ENCODE measurements around the gene POPDC2.
"Not testable (repeated sequence)": the region's sequence is repeated elsewhere in the genome, so short reads cannot be mapped to it uniquely, and the experiment has no call there.

POPDC2 gene

GRCh38 chr3:119678209-119678608 is 17.8 kb upstream of the POPDC2 start:
- H3K4me1 Mint-ChIP-seq (ENCODE audit: low read depth): peaks cover 29% of the 10 kb centered on the region
- not testable (repeated sequence) for H3K27me3 Mint-ChIP-seq, H3K9me3 Mint-ChIP-seq, H3K4me3 Mint-ChIP-seq
- H3K36me3 Mint-ChIP-seq (ENCODE audit: low read depth): peaks cover 36% of the 10 kb centered on the region
- H3K27ac Mint-ChIP-seq: peak overlapping the region; percentile 99
- intact Hi-C loops (cut with micrococcal nuclease): loop anchor here (5.0 to 10.0 kb wide), 4 partner anchors 41 to 213 kb away; partner anchors contain the start of genes POGLUT1 and TMEM39A

GRCh38 chr3:119677641-119677934 is 17.2 kb upstream of the POPDC2 start:
- H3K36me3 Mint-ChIP-seq (ENCODE audit: low read depth): peaks cover 43% of the 10 kb centered on the region
- peak overlapping the region; percentile 99 for H3K27ac Mint-ChIP-seq
- peak overlapping the region; percentile 94 for H3K4me3 Mint-ChIP-seq
- intact Hi-C loops (cut with micrococcal nuclease): loop anchor here (1.0 to 10.0 kb wide), 6 partner anchors 40 to 213 kb away; partner anchors contain the start of genes POGLUT1, TIMMDC1 and TMEM39A
- no peaks in the 10 kb centered on the region for H3K27me3 Mint-ChIP-seq
- peaks cover 34% of the 10 kb centered on the region for H3K4me1 Mint-ChIP-seq (ENCODE audit: low read depth)
- no peaks in the 10 kb centered on the region for H3K9me3 Mint-ChIP-seq

DNA sequence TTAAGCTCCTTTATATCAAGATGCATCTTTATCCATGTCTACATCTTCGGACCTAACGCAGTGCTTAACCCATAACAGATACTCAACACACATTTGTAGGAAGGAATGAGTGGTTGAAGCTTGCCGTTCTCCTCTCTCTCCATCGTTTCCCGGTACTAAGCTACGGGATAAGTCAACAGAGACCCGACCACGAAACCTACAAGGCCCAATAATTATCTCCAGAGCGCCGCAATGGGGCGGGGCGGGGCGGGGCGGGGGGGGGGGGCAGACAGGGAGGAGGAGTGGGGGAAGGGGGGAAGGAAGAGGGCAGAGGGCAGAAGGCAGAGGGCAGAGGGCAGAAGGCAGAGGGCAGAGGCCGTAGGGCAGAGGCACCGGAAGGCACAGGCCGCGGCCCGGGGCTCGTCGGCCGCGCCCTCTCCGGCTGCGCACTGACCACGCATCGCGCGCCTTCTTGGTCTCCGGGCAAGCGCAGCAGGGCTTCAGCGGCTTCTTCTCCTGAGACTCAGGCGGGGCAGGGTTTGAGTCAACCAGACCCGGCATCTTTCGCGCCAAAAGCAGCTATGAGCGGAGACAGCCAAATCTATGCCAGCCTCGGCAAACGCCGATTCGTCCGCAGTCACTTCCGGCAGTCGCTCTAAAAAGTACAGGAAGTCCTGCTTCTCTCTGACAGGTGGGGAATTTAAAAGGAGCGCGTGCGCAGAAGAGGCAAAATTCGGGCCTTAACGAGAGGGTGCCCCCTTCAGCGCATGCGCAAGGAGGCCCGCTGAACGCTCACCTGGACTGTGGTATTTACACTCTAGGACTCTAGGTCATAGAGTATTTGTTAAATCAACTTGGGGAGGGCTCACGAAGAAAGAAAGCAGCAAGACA is 16.6 kb upstream of the POPDC2 start, which contains the start of gene COX17:
Gene COX17 (minus strand): TSS at position 636 of the 870 bp plus-strand sequence. CDS start 96 bp downstream, at position 540.
- Mint-ChIP-seq H3K27me3 (no peaks in the 10 kb centered on the region), H3K4me3 (peak within 1 kb of the TSS; percentile 94), H3K4me1 (ENCODE audit: low read depth) (peaks cover 34% of the 10 kb centered on the region), H3K36me3 (ENCODE audit: low read depth) (peaks cover 47% of the 10 kb centered on the region), H3K9me3 (no peaks in the 10 kb centered on the region), H3K27ac (peak within 1 kb of the TSS; percentile 99)
- intact Hi-C loops (cut with micrococcal nuclease): loop anchor here (1.0 to 10.0 kb wide), 6 partner anchors 40 to 212 kb away; partner anchors contain the start of genes POGLUT1, TIMMDC1 and TMEM39A

DNA sequence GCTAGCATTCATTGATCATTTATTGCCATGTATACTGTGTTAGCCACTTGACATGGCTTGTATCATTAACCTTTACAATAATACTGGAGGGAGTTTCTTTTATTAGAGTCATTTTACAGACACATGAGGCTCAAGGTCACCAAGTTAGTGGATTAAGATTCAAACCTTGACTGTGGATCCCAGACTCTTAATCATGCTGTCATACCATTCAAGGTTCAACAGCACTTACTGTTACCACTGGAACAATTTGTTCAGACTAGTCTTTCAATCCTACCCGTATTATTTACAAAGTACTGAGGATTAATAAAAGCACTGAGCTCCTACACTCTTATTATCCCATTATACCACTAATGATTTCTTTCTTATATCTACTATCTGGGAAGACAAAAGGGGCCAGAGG is 15.6 kb upstream of the POPDC2 start:
- peaks cover 55% of the 10 kb centered on the region for H3K36me3 Mint-ChIP-seq (ENCODE audit: low read depth)
- H3K4me1 Mint-ChIP-seq (ENCODE audit: low read depth): peaks cover 34% of the 10 kb centered on the region
- peak overlapping the region; percentile 99 for H3K27ac Mint-ChIP-seq
- intact Hi-C loops (cut with micrococcal nuclease): loop anchor here (2.0 to 10.0 kb wide), 5 partner anchors 39 to 211 kb away; partner anchors contain the start of genes POGLUT1 and TMEM39A
- H3K4me3 Mint-ChIP-seq: peak overlapping the region; percentile 94
- H3K27me3 Mint-ChIP-seq: no peaks in the 10 kb centered on the region
- H3K9me3 Mint-ChIP-seq: no peaks in the 10 kb centered on the region

- intact Hi-C loops (cut with micrococcal nuclease): loop anchor here (5.0 to 10.0 kb wide), 4 partner anchors 38 to 211 kb away; partner anchors contain the start of genes POGLUT1 and TMEM39A
- Mint-ChIP-seq H3K4me3 (no peak overlapping the region), H3K4me1 (ENCODE audit: low read depth) (peaks cover 34% of the 10 kb centered on the region), H3K36me3 (ENCODE audit: low read depth) (peaks cover 62% of the 10 kb centered on the region), H3K27ac (peak overlapping the region; percentile 99), H3K9me3 (no peaks in the 10 kb centered on the region), H3K27me3 (no peaks in the 10 kb centered on the region)
Observed at GRCh38 chr3:119675188-119675874, 14.9 kb upstream of the POPDC2 start.

GRCh38 chr3:119673875-119674274 is 13.5 kb upstream of the POPDC2 start:
- no peak overlapping the region for H3K4me3 Mint-ChIP-seq
- H3K4me1 Mint-ChIP-seq (ENCODE audit: low read depth): peaks cover 34% of the 10 kb centered on the region
- H3K27ac Mint-ChIP-seq: no peak overlapping the region
- peaks cover 68% of the 10 kb centered on the region for H3K36me3 Mint-ChIP-seq (ENCODE audit: low read depth)
- H3K27me3 Mint-ChIP-seq: no peaks in the 10 kb centered on the region
- no peaks in the 10 kb centered on the region for H3K9me3 Mint-ChIP-seq
- intact Hi-C loops (cut with micrococcal nuclease): loop anchor here (10.0 kb wide), 2 partner anchors 149 to 209 kb away; partner anchors contain the start of genes POGLUT1 and TMEM39A

GRCh38 chr3:119672776-119673175 is 12.4 kb upstream of the POPDC2 start:
- Mint-ChIP-seq H3K9me3 (no peaks in the 10 kb centered on the region), H3K4me1 (ENCODE audit: low read depth) (peaks cover 32% of the 10 kb centered on the region), H3K36me3 (ENCODE audit: low read depth) (peaks cover 74% of the 10 kb centered on the region), H3K27ac (no peak overlapping the region), H3K27me3 (no peaks in the 10 kb centered on the region), H3K4me3 (no peak overlapping the region)
- intact Hi-C loops (cut with micrococcal nuclease): loop anchor here (10.0 kb wide), 2 partner anchors 148 to 208 kb away; partner anchors contain the start of genes POGLUT1 and TMEM39A

DNA sequence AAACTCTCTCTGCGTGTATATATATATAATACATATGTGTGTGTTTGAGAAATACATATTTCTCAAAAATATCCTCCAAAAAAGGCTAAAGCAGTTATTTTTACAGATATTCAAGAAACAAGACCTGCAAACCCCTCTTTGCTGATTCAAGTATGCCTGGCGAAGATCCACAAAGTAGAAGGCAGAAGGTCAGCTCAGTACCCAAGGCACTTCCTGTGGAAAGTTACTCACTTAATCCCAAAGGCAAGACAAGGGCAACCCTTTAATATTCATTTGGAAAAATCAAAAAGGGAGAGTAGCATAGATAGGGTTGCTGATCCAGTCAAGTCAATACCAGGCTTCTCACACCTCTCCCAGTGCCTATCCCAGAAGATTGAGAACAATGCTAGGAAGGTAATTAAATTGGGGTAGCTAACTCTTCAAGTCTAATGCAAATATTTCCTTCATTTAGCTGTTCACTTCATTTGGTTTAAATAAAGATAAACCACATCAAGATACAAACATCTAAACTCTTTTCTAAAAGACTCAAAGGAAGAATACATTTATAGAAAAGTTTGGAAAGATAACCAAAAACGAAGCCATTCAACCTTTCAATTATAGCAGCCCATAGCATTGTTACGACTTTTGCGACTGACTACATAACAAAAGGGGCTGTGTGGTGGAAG is 9.6 kb upstream of the POPDC2 start:
- Mint-ChIP-seq H3K9me3 (no peaks in the 10 kb centered on the region), H3K4me1 (ENCODE audit: low read depth) (peaks cover 22% of the 10 kb centered on the region), H3K36me3 (ENCODE audit: low read depth) (peaks cover 66% of the 10 kb centered on the region), H3K4me3 (no peak overlapping the region), H3K27me3 (no peaks in the 10 kb centered on the region), H3K27ac (no peak overlapping the region)
- intact Hi-C loops (cut with micrococcal nuclease): loop anchor here (10.0 kb wide), 2 partner anchors 145 to 205 kb away; partner anchors contain the start of genes POGLUT1 and TMEM39A

GRCh38 chr3:119665954-119666559 is 5.7 kb upstream of the POPDC2 start:
- Mint-ChIP-seq H3K4me3 (no peak overlapping the region), H3K36me3 (ENCODE audit: low read depth) (peaks cover 29% of the 10 kb centered on the region), H3K27ac (no peak overlapping the region), H3K9me3 (no peaks in the 10 kb centered on the region), H3K27me3 (no peaks in the 10 kb centered on the region), H3K4me1 (ENCODE audit: low read depth) (peaks cover 35% of the 10 kb centered on the region)
- intact Hi-C loops (cut with micrococcal nuclease): no loop called here

- Mint-ChIP-seq H3K36me3 (ENCODE audit: low read depth) (peaks cover 17% of the 10 kb centered on the region), H3K4me1 (ENCODE audit: low read depth) (peaks cover 46% of the 10 kb centered on the region), H3K27ac (no peak overlapping the region), H3K27me3 (no peaks in the 10 kb centered on the region), H3K9me3 (no peaks in the 10 kb centered on the region), H3K4me3 (no peak overlapping the region)
- intact Hi-C loops (cut with micrococcal nuclease): loop anchor here (5.0 kb wide), 1 partner anchor 38 kb away; no protein-coding TSS in a partner anchor
Observed at GRCh38 chr3:119664850-119665379, 4.5 kb upstream of the POPDC2 start.

- H3K27me3 Mint-ChIP-seq: no peaks in the 10 kb centered on the region
Observed at GRCh38 chr3:119664370-119664769, 4.0 kb upstream of the POPDC2 start.

GRCh38 chr3:119663885-119664284 is 3.5 kb upstream of the POPDC2 start:
- Mint-ChIP-seq H3K36me3 (ENCODE audit: low read depth) (peaks cover 16% of the 10 kb centered on the region), H3K9me3 (no peaks in the 10 kb centered on the region), H3K4me1 (ENCODE audit: low read depth) (peaks cover 57% of the 10 kb centered on the region), H3K27me3 (no peaks in the 10 kb centered on the region), H3K27ac (peak overlapping the region; percentile 25), H3K4me3 (no peak overlapping the region)
- intact Hi-C loops (cut with micrococcal nuclease): loop anchor here (5.0 kb wide), 1 partner anchor 37 kb away; no protein-coding TSS in a partner anchor

More at GRCh38 chr3:119664370-119664769, 4.0 kb upstream of the POPDC2 start:
- Mint-ChIP-seq H3K4me1 (ENCODE audit: low read depth) (peaks cover 52% of the 10 kb centered on the region), H3K36me3 (ENCODE audit: low read depth) (peaks cover 17% of the 10 kb centered on the region), H3K4me3 (no peak overlapping the region), H3K27ac (peak overlapping the region; percentile 25), H3K9me3 (no peaks in the 10 kb centered on the region)
- intact Hi-C loops (cut with micrococcal nuclease): loop anchor here (5.0 kb wide), 1 partner anchor 37 kb away; no protein-coding TSS in a partner anchor
